Activated T-helper 9 cell treated with anti-CD3 and anti-CD28 coated beads, Interleukin-2, amount 50 U/mL, for 16 hours (primary cell): ENCODE measurements around the gene MYL6.
"Not testable (repeated sequence)": the region's sequence is repeated elsewhere in the genome, so short reads cannot be mapped to it uniquely, and the experiment has no call there.

Experiments used
- DNase-seq: peaks from one replicate; pipeline ENCODE4 v3.0.0-alpha.2; 2020; ENCODE audit warnings: low read depth

MYL6 gene

GRCh38 chr12:56156464-56157200, 1.5 kb upstream of the MYL6 start:
- DNase-seq, result not testable (repeated sequence)

GRCh38 chr12:56157201-56158028, 744 bp upstream of the MYL6 start:
- peak; percentile 29 for DNase-seq

GRCh38 chr12:56158926-56159461, 835 bp downstream of the MYL6 start:
- DNase-seq, result no peak

DNA sequence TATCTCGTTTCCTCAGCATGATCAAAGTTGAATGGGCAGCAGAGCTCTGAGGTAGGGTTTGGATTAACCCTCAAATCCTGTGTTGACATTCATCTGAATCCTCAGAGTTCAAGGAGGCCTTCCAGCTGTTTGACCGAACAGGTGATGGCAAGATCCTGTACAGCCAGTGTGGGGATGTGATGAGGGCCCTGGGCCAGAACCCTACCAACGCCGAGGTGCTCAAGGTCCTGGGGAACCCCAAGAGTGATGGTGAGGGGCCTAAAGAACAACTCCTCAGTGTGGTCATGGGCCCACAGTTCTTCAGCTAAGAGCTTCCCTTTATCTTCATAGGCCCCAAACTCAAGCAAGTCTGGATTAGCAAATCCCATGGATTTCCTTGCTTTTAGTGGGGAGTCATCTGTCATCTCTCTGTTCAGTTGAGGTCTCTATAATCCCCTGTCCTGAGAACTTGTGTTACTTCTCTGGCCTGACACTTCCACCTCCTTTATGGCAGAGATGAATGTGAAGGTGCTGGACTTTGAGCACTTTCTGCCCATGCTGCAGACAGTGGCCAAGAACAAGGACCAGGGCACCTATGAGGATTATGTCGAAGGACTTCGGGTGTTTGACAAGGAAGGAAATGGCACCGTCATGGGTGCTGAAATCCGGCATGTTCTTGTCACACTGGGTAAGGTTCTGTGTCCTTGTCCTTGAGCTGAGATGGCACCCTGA, 1.5 kb downstream of the MYL6 start:
- DNase-seq, result no peak

DNA sequence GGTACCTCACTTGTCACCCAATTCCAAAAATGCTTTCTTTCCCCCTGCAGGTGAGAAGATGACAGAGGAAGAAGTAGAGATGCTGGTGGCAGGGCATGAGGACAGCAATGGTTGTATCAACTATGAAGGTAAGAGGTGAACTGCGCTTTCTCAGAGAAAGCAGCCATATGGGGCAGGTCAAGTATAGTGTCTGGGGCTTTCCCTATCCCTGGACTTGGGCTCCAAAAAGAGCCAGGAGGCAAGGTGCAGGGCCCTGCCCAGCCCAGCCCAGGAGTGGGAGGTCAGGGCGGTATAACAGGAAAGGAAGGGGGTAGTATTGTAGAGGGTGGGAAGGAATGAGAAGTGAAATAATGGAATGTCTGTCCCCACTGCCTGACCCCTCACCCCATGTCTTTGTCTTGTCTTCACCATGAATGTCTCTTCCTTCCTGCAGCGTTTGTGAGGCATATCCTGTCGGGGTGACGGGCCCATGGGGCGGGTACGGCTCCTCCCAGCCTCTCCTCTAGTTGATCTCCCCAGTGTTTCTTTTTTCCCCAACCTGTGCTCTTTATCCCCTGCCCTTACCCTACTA, 2.1 kb downstream of the MYL6 start:
- DNase-seq, result peak; percentile 33

DNA sequence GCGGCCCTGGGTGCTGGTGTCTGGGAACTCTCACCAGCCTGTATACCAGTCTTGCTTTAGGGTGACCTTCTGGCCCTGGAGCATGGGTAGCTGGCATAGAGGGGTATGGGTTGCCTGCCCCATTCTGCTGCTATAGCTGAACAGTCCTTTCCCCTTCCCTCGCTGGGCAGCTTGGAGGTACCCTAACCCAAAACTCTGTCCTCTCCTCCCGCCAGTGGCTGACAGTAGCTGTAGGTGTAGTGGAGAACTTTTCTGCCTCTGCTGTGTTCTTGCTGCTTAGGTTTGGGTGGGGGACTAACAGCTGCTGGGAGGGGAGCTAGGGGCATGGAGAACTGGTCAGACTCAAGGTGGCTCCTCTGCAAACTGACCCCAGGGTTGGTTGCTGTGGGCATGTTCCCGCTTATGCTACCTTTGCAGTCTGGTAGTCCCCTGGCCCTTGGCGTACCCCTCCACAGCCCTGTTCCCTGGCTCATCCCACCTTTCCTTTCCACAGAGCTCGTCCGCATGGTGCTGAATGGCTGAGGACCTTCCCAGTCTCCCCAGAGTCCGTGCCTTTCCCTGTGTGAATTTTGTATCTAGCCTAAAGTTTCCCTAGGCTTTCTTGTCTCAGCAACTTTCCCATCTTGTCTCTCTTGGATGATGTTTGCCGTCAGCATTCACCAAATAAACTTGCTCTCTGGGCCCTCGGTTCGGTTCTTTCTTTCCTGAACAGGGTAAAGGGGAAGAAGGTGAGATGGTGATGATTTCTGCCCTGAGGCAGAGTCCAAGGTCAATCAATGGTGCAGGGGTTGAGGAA, 2.9 kb downstream of the MYL6 start:
- no peak for DNase-seq

DNA sequence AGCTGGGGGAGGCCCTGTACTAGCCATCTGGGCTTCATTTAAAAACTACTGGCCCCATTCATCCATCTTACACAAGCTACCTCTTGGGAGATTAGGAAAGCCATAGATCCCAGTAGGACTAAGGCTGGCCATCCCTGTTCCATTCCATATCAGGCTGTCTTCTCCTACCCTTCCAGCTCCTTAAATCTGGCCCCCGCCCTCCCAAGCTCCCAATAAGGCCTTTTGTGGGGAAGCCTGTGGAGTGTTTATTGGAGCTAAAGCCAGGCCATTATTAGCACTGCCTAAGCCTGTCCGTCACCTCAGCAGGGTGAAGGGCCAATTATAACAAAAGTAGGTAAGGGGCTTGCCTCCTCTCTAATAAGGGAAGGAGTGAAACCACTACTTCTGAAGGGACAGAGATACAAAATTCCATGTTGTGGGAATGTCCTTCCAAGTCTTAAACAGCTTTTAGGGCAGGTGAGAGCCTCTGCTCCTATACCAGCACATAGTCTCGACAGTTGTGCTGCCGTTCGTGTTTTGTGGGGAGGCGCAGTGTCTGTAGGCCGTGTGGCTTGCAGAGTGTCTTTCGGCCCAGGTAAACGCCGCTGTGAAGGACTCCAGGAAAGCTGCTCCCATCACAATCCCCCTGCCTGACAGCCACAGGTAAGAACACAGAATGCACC, 3.7 kb downstream of the MYL6 start:
- no peak for DNase-seq

DNA sequence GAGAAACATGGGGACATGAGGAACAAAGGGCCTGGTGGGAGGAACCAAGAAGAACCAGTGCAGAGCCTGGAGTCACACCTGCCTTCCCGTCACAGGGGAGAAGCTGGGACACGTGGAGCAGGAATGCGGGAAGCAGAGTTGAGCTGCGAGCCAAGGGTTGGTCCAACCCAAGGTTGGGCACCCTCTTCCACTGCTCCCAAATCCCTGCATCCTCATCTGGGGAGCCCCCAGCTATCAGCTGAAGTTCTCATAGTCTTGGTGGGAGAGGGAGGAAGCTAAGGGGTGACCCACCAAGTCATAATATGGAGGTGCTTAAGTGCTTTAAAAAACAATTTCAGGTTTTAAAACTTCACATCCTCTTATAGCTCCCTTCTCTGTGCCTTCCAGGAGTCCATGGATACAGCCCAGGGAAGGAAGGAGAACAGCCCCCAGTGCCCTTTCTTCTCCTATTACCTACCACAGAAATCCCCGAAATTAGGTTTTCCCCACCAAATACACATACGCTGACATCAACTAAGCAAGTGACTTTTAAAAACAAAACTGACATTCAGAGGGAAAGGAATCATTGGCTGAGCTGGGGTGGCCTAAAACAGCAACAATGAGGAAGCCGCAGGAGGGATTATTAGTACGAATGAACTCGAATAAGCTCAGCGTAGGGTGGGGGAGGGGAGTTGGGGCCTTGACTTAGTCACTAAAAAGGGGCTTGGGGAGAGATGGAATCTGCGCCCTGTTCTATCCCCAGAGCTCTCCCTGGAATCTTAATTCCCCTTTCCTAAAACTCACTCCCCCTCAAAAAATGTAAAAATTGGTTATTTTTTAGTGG, 4.5 kb downstream of the MYL6 start:
- no peak for DNase-seq

DNA sequence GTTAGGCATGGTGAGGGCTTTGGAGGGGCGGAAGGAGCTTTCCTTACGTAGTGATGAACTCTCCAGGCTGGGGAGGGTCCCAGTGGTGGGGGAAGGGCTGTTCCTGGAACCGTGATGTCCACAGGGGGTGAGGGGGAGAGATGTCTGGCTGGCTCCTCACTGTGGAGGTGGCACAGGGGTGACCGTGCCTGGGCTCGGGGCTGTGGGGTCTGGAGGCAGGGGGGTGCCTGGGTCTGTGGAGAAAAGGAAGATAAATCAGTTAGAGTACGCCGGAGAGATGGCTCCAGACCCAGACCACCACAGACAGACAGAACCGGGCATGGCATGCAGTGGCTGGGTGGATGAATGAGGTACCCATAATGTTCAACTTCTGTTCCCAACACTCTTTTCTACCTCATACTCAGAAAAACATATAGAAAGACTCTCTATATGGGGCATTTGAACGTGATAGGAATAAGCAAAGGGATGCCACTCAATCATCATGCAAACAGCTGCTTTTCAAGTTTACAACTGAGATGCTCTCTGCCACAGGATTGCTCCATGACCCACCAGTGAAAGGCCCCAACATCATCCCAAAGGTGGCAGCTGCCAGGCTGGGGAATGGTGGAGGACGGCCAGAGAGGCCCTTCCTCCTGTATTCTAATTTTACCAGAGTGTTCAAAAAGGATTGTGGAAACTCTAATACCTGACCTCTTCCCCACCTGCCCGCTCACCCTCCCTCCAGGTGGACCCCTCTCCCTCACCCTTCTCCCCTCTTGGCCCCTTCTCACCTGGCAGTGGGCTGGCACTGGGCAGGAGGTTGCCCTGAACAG, 5.6 kb downstream of the MYL6 start:
- no peak for DNase-seq

- DNase-seq, result no peak
These were observed 6.2 kb downstream of the MYL6 start for GRCh38 chr12:56164345-56164729.

DNA sequence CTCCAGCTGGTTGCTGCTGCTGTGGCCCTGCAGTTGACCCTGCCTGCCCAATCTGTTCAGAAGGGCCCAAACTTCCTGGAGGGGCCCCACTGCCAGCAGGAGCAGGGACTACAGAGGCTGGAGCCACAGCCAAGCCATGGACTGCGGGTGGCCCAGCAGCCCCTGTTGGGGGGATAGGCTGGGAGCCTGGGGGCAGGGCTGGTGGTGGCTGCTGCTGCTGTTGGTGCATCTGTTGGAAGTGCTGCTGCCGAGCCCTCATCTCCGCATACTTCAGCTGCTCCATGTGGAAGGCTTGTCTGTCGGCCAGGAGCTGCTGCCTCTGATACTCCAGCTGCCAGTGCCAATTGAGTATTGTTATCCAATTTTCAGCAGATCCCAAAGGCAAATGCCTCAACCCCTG, 7.2 kb downstream of the MYL6 start:
- DNase-seq, result no peak

DNA sequence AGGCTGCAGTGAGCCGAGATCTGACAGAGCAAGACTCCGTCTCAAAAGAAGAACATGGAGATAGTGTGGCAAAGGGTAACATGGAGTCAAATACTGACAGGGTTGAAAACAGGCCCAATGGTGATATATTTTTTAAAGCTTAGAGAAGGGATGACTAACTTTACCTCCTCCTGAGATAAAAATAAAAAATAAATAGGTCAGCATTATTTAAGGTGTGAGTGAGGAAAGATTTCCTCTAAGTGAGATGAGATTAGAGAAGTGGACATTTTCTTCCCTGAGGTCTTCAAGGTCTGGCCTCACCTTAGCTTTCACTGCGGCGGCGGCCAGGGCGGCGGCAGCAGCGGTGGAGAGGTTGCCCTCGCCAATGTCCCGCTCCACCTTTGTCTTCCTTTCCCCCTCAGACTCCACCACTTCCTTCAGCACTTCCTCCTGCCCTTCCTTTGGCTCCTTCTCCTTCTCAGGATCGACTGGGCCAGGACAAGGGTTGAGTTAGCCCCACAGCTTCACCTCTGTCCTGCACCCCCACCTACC, 11.1 kb downstream of the MYL6 start:
- no peak for DNase-seq

- no peak for DNase-seq
These were observed 14.7 kb downstream of the MYL6 start for GRCh38 chr12:56172839-56173238.

- DNase-seq, result no peak
These were observed 20.2 kb downstream of the MYL6 start for GRCh38 chr12:56178347-56178746.

- DNase-seq, result no peak
These were observed 28.8 kb downstream of the MYL6 start for GRCh38 chr12:56186957-56187356.

GRCh38 chr12:56188131-56188777, 30.1 kb downstream of the MYL6 start:
- DNase-seq, result no peak

DNA sequence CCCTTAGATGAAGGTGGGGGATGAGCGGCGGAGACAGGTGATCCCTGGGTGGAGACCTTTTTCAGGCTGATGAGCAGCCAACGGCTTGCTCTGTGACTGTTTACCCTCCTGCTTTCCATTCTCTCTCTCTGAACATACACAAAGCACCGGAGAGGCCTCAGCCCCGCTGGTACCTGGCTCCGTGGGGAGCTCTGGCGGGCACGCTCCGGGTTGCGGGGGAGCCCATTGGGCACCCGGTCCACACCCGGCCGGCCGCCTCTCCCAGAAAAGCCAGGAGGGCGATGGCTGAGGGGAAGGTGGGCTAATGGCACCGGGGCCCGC, 30.6 kb downstream of the MYL6 start:
- no peak for DNase-seq

- peak; percentile 81 for DNase-seq
These were observed 31.1 kb downstream of the MYL6 start, which contains the start of gene SMARCC2 for GRCh38 chr12:56189099-56189917. SMARCC2 (minus strand) TSS chr12:56189483; CDS start chr12:56189461, 22 bp downstream.
